NCI-H1092 treated with DMSO at 0.1 percent for 48 hours (cell line): Measurements from ENCODE around the gene ZCRB1.

Source experiments
- DNase-seq: peaks from one replicate; lab custom pipeline; 2025; lab: John Stamatoyannopoulos, UW

Gene ZCRB1

DNA sequence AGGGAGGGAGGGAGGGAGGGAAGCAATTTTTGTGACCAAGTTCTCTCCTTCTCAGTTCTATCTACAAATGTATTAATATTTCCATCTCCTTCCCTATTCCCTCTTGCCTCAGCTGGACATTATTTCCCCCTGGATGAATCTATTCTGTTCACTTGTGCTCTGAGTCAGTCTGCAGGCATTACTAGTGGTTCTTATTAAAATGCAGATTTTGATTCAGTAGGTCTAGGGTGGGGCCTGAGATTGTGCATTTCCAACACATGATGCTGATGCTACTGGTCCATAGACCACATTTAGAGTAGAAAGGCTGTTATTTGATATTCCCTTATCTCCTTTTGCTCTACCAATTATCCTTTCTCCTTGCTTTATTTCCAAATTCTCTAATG lies 47.8 kb downstream of the ZCRB1 start:
- DNase-seq, result no peak

DNA sequence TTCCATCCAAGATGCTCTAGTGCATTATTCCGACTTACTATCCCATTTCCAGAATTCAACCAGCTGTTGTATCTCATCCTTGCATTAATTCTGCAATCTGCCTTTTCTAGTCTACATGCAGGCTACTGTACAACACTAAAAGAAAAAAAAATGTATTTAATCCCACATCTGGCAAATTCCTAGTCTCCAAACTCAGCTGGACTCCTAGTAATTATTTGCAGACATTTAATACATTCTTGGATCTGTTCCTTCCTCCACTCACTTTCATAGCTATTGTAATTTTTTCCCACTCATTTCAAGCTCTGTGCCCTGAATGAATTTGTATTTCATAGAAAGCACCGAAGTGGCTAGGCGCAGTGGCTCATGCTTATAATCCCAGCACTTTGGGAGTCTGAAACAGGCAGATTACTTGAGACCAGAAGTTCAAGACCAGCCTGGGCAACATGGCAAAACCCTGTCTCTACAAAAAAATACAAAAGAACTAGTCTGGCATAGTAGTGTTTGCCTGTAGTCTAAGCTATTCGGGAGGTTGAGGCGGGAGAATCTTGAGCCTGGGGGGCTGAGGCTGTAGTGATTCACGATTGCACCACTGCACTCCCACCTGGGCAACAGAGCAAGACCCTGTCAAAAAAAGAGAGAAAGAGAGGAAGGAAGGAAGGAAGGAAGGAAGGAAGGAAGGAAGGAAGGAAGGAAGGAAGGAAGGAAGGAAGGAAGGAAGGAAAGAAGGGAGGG lies 48.3 kb downstream of the ZCRB1 start:
- DNase-seq, result no peak

DNA sequence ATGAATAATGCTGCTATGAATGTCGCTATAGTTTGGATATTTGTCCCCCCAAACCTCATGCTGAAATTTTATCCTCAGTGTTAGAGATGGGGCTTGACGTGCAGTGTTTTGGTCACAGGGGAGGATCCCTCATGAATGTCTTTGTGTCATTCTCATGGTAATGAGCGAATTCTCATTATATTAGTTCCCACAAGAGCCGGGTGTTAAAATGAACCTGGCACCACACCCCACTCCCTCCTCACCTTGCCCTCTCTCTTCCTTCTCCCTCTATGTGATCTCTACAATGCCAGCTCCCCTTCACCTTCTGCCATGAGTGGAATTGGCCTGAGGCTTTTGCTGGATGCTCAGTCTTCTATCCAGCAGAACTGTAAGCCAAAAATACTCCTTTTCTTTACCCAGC lies 50.4 kb downstream of the ZCRB1 start:
- no peak for DNase-seq

DNA sequence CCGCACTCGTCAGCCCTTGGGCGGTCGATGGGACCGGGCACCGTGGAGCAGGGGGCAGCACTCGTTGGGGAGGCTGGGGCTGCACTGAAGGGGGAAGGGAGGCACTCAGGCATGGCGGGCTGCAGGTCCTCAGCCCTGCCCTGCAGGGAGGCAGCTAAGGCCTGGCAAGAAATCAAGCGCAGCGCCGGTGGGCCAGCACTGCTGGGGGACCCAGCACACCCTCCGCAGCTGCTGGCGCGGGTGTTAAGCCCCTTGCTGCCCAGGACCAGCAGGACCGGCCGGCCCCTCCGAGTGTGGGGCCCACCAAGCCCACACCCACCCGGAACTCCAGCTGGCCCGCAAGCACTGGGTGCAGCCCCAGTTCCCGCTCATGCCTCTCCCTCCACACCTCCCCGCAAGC lies 52.2 kb downstream of the ZCRB1 start:
- DNase-seq, result no peak

DNA sequence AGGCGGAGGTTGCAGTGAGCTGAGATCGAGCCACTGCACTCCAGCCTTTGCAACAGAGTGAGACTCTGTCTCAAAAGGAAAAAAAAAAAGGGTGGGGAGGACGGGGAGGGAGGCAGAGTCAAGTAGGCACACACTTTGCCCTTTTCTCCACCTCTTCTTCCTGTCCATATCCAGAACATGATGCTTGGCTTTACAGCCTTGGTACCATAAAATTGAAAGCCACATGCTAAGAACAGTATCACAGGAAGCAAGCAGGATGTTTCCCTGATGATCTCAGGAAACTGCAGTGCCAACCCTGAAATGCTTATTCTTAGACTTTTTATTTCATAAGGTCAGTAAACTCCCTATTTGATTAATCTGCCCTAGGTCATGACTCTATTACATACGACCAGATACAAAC lies 55.3 kb downstream of the ZCRB1 start:
- DNase-seq, result no peak

GRCh38 chr12:42267413-42268190 lies 58.3 kb downstream of the ZCRB1 start:
- no peak for DNase-seq

DNA sequence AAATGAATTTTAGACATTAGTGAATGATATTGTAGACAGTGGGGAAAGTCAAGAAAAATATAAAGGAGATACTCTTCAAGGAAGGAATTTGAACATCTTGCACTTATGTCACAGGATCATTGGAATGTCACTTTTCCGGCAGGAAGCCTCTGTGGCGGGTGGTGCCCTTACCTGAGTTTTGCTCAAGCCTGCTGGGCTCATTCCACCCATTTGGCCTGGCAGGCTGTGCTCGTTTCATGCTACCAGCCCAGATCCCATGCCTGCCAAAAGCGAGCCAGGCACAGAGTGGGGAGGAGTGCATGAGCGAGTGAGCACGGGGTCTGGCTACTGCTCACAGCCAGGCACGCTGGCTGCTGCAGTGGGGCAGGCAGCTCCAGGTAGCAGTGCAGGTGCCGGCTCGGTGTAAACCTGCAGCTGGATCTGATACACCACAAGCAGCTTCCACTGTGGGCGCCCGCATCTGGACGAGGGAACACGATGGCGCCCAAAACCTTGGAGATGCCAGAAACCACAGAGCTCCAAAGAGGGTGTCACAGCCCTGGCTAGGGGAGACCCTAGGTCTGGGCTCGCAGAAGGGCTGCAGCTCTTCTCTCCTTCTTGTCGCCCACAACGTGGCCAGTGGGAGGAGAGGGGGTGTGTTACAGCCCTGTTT lies 59.2 kb downstream of the ZCRB1 start:
- DNase-seq, result no peak

DNA sequence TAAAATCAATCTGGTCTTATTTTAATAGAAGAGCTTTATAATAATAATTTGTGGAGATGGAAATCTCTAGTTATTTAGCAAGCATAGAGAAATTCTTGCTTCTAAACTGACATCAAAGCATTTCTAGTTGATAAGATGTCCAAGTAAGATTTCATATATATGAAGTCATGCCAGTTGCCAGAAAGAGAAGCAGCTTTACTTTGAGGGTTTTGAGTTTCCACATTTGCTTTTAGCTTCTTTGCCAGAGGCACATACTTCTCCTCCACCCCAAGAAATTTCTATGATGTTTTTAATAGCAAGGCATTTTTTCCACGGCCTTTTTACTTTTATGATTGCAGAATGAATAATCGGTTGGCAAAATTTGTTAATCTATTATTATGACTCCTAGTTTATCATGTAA lies 63.6 kb downstream of the ZCRB1 start:
- DNase-seq, result no peak
